Measurements from ENCODE around the gene RNU6-9.
"Not testable (repeated sequence)": the region's sequence is repeated elsewhere in the genome, so short reads cannot be mapped to it uniquely, and the experiment has no call there.

The RNU6-9 gene

DNA sequence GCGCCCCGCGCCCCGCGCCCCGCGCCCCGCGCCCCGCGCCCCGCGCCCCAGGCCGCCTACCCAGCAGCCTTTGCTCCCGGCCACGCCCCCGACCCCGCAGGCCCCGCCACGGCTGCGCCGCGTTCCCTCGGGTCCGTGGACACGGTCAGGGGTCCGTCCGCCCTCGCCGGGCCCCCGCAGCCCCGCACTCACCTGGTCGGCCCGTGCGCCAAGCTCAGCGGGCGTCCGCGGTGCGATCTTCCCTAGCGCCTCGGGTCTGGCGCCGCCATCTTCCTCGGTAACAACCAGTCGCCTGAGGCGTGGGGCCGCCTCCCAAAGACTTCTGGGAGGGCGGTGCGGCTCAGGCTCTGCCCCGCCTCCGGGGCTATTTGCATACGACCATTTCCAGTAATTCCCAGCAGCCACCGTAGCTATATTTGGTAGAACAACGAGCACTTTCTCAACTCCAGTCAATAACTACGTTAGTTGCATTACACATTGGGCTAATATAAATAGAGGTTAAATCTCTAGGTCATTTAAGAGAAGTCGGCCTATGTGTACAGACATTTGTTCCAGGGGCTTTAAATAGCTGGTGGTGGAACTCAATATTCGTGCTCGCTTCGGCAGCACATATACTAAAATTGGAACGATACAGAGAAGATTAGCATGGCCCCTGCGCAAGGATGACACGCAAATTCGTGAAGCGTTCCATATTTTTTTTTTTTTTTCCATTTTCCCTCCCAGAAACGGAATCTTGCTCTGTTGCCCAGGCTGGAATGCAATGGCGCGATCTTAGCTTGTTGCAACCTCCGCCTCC is at the start of gene RNU6-9, which contains the start of gene MED16:
Gene RNU6-9, plus strand, starts transcription at position 591 of the 796 bp plus-strand sequence.
Gene MED16, minus strand, starts transcription at position 294 of the 796 bp plus-strand sequence. CDS start 2,056 bp downstream, outside the sequence.
- peak; percentile 84 to 88 for DNase-seq (ENCODE audit: low read depth in 2 of 2)

DNA sequence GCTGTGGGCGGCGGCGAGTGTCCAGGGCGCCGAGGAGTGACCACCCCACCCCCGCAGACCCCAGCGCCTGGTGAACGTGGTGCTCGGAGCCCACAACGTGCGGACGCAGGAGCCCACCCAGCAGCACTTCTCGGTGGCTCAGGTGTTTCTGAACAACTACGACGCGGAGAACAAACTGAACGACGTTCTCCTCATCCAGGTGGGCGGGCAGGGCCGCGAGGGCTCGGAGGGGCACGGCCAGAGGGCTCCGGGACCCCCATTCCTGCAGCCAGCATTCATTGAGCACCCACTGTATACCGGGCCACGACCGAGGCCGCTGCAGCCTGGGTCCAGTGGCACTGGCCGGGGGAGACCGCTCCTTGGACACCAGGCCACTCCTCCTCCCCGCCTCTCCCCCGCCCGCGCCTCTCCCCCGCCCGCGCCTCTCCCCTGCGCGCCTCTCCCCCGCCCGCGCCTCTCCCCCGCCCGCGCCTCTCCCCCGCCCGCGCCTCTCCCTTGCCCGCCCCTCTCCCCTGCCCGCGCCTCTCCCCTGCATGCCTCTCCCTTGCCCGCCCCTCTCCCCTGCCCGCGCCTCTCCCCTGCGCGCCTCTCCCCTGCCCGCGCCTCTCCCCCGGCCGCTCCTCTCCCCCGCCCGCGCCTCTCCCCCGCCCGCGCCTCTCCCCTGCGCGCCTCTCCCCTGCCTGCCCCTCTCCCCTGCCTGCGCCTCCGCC is 49.3 kb upstream of the RNU6-9 start:
- no peak for DNase-seq (ENCODE audit: low read depth in 2 of 2)

DNA sequence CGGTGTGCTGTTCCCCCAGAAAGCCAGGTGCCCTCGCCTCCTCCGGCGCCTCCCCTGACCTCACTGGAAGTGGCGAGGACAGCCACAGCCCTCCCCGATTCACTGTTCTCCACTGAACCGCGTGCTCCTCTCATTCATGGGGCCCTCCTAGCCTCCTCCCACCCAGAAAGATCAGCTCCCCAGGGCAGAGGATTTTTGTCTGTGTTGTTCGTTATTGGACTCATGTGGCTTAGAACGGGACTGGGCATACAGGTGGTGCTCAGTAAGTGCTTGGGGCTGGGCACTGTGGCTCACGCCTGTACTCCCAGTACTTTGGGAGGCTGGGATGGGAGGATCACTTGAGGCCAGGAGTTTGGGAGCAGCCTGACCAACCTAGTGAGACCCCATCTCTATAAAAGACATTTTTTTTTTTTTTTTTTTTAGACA is 48.7 kb upstream of the RNU6-9 start:
- DNase-seq (ENCODE audit: low read depth in 2 of 2), result no peak

DNA sequence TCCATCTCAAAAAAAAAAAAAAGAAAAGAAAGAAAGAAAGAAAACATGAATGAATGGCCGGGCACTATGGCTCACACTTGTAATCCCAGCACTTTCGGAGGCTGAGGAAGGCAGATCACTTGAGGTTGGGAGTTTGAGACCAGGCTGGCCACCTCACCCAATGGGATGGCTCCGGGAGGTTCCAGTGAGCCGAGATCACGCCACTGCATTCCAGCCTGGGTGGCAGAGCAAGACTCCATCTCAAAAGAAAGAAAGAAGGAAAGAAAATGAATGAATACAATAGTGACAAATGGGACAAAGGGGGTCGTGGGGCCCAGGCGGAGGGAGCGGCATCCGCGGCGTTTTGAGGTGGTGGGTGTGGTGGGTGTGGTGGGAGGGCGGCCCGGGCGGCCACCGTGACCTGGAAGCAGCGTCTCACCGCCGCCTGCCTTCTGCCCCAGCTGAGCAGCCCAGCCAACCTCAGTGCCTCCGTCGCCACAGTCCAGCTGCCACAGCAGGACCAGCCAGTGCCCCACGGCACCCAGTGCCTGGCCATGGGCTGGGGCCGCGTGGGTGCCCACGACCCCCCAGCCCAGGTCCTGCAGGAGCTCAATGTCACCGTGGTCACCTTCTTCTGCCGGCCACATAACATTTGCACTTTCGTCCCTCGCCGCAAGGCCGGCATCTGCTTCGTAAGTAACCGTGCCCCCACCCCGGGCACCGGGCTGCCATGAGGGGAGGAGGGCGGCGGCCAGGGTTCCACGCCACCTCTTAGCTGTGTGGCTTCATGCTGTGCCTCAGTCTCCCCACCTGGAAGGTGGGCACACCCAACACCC is 47.4 kb upstream of the RNU6-9 start:
- DNase-seq (ENCODE audit: low read depth in 2 of 2), result no peak

DNA sequence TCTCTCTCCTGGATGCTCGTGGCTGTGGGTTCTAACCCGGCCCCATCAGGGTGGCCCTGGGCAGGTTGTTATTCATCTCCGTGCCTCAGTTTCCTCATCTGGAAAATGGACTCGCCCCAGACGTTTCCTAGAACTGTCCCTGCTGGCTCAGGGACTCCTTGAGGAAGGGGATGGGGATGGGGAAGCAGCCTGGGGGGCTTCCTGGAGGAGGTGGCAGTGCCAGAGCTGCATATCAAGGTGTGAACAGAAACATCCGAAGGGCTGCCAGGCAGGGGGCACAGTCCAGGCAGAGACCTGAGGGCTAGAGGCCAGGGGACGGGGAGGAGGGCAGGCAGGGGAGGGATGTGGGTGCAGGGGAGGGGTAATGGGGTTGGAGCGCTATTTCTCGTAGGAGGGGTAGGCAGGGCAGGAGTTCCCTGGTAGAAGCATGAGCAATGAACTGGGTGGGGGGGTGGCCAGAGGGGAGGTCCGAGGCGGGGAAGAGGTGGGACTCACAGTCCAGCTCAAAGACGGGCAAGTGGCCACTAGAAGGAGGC is 44.8 kb upstream of the RNU6-9 start:
- DNase-seq (ENCODE audit: low read depth in 2 of 2), result no peak

DNA sequence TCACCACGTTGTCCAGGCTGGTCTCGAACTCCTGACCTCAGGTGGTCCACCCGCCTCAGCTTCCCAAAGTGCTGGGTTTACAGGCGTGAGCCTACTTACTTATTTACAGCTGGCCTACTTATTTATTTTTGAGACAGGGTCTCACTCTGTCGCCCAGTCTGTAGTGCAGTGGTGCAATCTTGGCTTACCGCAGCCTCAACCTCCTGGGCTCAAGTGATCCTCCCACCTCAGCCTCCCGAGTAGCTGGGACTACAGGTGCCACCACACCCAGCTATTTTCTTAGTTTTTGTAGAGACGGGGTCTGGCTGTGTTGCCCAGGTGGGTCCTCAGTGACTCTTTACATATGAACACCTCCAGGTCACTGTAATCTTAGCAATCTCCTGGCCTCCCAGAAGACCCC is 44.1 kb upstream of the RNU6-9 start:
- not testable (repeated sequence) for DNase-seq (ENCODE audit: low read depth in 2 of 2)

DNA sequence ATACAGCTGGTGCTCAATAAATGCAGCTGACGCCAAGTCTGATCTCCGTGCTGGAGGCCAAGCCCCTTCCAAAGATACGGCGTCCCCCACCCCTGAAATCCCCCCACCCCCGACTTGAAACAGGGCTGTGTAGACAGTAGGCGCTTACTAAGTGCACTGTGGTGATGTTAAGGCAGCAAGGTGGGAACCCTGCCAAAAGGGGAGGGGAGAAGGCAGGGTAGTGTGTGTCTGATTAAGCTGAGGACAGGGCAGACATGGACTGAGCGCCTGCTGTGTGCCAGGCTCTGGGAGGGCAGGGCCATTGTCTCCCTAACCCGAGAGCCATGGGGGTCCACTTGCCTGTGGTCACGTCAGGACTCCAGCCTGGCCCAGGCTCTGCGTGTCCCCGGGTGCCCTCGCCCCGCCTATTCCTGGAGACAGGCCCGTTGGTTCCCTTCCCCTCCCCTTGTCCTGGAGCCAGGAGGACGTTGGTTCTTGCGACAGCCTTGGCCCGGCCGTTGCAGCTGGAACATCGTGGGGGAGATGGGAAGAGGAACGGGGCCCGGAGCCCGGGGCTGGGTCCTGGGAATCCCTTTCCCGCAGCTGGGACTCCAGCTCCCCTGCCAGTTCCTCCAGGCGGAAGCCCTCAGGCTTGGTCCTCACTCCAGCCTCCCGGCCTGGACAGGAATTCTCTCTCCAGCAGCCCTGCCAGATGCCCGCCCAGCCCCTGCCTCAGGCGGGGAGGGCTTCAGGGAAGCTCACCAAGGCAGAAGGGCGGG is 42.9 kb upstream of the RNU6-9 start:
- no peak for DNase-seq (ENCODE audit: low read depth in 2 of 2)

DNA sequence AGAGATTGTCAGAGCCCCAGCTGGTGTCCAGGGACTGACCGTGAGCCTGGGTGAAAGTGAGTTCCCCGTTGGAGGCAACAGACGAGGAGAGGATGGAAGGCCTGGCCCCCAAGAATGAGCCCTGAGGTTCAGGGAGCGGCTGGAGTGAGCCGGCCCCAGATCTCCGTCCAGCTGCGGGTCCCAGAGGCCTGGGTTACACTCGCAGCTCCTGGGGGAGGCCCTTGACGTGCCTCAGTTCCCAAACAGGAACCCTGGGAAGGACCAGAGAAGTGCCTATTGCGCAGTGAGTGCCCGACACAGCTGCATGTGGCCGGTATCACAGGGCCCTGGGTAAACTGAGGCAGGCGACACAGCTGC is 42.3 kb upstream of the RNU6-9 start:
- DNase-seq (ENCODE audit: low read depth in 2 of 2), result no peak

DNA sequence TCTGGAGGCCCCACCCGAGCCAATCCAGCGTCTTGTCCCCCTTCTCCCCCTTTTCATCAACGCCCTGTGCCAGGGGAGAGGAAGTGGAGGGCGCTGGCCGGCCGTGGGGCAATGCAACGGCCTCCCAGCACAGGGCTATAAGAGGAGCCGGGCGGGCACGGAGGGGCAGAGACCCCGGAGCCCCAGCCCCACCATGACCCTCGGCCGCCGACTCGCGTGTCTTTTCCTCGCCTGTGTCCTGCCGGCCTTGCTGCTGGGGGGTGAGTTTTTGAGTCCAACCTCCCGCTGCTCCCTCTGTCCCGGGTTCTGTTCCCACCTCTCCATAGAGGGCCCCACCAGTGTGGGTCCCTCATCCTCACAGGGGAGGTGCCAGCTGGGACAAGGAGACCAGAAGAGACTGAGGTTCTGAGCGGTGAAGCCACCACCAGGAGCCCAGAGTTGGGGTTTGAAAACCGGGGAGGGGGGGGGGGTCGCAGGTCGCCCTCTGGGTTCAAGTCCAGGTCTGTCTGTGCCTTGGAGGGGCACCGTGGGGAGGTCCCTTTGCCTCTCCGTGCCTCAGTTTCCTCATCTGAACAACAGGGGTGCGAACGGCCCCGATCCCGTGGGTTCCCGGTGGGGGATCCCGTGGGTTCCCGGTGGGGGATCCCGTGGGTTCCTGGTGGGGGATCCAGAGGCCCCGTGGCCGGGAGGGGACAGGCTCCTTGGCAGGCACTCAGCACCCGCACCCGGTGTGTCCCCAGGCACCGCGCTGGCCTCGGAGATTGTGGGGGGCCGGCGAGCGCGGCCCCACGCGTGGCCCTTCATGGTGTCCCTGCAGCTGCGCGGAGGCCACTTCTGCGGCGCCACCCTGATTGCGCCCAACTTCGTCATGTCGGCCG is 40.9 kb upstream of the RNU6-9 start, which contains the start of gene ELANE:
Gene ELANE, plus strand, starts transcription at position 168 of the 878 bp plus-strand sequence. Its CDS starts 26 bp downstream, at position 194.
- no peak for DNase-seq (ENCODE audit: low read depth in 2 of 2)

DNA sequence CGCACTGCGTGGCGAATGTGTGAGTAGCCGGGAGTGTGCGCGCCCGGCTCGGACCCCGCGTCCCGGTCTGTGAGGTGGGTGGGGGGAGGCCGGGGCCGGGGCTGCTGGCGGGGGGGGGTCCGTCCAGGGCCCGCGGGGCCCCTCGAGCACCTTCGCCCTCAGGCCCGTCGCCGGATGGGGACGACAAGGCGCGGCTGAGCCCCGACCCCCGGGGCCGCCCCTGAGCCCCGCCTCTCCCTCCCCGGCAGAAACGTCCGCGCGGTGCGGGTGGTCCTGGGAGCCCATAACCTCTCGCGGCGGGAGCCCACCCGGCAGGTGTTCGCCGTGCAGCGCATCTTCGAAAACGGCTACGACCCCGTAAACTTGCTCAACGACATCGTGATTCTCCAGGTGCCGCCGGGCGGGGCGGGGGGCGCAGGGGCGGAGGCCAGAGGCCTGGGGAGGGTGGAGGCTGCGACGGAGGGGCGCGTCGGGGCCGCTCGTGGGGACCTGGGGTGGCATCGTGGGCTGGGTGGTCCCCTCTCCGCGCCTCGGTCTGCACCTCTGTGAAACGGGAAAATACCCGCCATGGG is 40.2 kb upstream of the RNU6-9 start:
- no peak for DNase-seq (ENCODE audit: low read depth in 2 of 2)

DNA sequence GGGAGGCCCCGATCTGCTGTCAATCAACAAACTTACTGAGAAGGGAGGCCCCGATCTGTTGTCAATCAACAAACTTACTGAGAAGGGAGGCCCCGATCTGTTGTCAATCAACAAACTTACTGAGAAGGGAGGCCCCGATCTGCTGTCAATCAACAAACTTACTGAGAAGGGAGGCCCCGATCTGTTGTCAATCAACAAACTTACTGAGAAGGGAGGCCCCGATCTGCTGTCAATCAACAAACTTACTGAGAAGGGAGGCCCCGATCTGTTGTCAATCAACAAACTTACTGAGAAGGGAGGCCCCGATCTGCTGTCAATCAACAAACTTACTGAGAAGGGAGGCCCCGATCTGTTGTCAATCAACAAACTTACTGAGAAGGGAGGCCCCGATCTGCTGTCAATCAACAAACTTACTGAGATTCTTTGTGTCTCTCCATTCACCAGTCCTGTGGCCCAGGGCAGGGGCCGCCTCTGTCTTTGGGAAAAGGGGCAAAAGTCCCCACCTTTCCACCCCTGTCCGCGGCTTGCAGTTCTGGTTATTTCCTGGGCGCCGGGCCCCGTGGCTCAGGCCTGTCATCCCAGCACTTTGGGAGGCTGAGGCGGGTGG is 39.6 kb upstream of the RNU6-9 start:
- not testable (repeated sequence) for DNase-seq (ENCODE audit: low read depth in 2 of 2)

DNA sequence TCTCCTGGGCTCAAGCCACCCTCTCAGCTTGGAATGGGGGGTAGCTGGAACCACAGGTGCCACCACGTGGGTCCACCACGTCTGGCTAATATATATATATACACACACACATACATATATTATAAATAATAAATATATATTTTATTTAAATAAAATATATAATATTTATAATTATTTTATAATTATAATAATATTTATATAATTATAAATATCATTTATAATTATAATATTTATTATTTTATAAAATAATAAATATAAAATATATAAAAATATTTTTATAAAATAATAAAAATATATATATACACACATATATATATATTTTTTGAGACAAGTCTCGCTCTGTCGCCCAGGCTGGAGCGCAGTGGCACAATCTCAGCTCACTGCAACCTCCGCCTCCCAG is 38.7 kb upstream of the RNU6-9 start:
- no peak for DNase-seq (ENCODE audit: low read depth in 2 of 2)

DNA sequence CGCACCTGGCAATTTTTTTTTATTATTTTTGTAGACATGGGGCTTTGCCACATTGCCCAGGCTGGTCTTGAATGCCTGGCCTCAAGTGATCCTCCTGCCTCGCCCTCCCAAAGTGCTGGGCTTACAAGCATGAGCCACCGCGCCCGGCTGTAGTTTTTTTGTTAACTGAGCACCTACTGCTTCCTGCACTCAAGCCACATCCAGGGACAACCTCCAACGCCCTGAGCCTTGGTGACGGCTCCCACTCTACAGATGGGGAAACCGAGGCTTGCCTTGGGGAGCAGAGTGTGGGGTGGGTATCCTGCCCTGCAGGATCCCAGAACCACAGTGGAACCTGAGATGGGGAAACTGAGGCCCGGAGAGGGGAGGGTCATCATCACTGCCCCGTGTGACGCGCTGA is 38.1 kb upstream of the RNU6-9 start:
- DNase-seq (ENCODE audit: low read depth in 2 of 2), result no peak

DNA sequence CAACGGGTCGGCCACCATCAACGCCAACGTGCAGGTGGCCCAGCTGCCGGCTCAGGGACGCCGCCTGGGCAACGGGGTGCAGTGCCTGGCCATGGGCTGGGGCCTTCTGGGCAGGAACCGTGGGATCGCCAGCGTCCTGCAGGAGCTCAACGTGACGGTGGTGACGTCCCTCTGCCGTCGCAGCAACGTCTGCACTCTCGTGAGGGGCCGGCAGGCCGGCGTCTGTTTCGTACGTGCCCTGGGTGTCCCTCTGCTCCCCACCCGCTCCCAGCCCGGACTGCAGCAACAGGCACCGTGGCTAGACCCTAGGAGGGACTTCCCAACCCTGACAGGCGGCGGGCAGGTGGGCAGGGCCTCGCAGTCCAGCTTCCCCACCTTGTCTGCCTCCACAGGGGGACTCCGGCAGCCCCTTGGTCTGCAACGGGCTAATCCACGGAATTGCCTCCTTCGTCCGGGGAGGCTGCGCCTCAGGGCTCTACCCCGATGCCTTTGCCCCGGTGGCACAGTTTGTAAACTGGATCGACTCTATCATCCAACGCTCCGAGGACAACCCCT is 37.6 kb upstream of the RNU6-9 start:
- DNase-seq (ENCODE audit: low read depth in 2 of 2), result no peak

DNA sequence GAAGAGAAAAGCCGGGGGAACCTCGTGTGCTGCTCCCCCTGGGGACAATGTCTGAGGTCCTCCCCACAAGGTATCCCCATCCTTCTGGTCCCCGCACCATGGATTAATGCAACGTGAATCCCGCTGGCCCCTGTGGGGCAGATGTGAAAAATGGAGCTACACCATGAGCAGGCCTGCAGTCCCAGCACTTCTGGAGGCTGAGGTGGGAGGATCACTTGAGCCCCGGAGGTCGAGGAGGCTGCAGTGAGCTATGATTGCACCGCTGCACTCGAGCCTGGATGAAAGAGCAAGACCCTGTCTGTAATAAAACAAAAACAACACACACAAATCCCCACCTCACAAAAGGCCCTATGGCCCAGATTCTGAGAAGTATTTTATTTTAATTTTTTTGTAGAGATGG is 35.0 kb upstream of the RNU6-9 start:
- no peak for DNase-seq (ENCODE audit: low read depth in 2 of 2)

DNA sequence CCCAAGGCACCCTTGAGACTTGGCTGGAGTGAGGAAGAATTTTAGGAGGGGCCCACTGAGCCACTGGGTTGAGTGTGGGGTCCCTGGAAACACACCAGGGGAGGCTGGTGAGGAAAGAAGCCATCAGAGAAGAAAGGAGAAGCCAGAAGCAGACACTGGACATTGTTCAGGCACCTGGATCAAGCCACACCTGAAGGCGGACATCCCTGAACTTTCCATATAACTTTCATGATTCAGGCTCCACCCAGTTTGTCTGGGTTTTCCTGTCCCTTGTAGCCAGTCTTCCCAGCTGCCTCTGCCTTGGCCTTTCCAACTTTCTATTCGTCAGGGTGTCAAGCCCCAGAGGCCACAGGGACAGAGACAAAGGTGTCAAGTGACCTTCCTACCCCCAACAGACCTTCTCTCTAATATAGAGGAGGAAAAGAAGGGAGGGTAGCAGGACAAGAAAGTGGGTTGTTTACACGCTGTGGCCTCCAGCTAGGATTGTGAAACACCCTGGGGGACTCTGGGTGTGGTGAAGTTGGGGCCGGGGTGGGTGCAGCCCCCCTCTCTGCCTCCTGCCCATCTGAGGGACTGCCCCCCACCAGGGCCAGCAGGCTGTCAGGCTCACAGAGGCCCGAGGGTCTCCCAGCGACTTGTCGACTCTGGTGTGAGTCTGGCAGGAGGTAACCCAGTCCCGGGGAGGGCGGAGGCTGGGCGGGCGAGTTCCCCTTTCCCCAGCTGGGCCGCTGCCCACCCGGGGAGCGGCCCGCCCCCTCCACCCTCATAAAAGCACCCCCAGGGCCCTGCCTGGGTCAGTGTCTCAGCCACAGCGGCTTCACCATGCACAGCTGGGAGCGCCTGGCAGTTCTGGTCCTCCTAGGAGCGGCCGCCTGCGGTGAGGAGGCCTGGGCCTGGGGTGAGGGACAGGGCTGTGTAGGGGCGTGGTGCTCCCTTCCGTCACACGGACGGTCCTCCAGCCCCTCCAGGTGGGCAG is 34.1 kb upstream of the RNU6-9 start, which contains the start of gene CFD:
Gene CFD, plus strand, starts transcription at position 797 of the 976 bp plus-strand sequence. Its CDS starts 26 bp downstream, at position 823.
- DNase-seq (ENCODE audit: low read depth in 2 of 2), result no peak

DNA sequence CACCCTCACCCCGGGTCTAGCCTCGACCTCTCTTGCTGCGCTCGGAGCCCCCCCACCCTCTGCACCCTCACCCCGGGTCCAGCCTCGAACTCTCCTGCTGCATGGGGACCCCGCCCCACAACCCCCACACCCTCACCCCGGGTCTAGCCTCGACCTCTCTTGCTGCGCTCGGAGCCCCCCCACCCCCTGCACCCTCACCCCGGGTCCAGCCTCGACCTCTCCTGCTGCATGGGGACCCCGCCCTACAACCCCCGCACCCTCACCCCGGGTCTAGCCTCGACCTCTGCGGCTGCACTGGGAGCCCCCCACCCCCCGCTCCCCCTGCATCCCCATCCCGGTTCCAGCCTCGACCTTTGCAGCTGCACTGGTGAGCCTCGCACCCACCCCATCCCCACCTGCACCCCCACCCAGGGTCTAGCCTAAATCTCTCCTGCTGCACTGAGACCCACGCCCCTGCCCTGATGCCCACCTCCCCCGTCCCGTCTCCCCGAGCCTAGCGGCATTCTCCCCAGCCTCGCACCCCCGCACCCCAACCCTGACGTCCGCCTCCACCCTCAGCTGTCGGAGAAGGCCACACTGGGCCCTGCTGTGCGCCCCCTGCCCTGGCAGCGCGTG is 32.0 kb upstream of the RNU6-9 start:
- DNase-seq (ENCODE audit: low read depth in 2 of 2), result no peak
